HG03469 (cell line): ENCODE measurements around the gene EFCAB7.

Experiments used
- ATAC-seq: cut with Tn5 transposase; IDR thresholded peaks from one replicate; pipeline ENCODE4 v1.9.1; 2021; ENCODE audit warnings: mild to moderate bottlenecking, moderate library complexity, moderate number of reproducible peaks; ENCODE audit not compliant: unreplicated experiment

Gene EFCAB7

GRCh38 chr1:63601061-63601460, 77.7 kb downstream of the EFCAB7 start:
- no peak for ATAC-seq

DNA sequence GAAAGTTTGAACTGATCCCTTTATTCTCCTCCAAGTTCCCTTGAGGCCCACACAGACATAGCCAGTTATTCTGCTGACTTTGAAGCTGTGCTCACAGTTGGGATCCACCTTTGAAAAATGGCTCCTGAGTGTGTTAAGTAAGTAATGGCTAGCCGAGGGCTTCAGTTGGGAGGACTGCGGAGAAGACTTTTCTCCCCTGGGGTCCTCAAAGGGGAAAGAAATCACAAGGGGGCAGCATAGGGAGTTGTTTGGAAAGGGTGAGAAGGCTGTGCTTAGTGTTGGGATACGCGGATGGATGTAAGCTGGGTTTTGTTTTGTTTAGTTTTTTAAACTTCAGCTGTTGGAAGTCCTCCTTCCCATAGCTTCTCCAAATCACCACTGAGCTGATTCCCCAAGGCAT, 78.1 kb downstream of the EFCAB7 start:
- ATAC-seq, result no peak

DNA sequence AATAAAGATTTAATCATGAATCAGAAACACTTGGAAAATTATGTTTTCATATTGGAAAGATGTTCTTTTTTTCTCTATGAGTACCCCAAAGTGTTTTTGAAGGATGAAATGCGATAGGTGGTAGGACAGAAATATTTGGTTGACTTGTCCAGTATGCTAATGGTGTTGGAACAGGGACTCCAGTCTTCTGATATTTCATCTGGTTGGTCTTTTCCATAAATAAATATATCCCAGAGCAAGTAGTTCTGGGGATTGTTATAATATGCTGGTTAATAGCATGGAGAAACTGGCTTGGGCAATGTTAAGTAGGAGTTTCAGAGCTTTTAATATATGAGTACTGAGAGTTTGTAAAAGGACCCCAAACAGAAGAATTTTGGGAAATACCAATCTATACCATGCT, 78.6 kb downstream of the EFCAB7 start:
- ATAC-seq, result no peak

DNA sequence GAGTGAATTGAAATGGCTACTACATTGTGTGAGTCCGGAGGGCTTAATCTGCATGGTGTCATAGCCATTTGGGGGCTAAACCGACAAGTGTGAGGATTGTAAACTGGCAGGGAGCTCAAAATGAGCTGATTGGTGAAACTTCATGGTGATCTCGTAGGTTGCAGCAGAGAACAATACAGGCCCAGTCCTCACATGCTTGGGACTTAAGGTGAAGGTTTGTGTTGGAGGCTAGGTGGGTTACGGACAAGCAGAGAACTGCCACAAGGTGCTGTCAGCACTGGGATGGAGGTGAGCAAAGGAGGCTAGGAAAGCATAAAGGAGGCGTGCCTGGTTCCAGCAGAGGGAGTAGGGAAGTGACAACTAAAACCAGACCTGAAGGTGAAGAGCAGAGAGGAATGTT, 79.3 kb downstream of the EFCAB7 start:
- ATAC-seq, result no peak

- no peak for ATAC-seq
Measured at GRCh38 chr1:63603810-63604209, 80.5 kb downstream of the EFCAB7 start.

DNA sequence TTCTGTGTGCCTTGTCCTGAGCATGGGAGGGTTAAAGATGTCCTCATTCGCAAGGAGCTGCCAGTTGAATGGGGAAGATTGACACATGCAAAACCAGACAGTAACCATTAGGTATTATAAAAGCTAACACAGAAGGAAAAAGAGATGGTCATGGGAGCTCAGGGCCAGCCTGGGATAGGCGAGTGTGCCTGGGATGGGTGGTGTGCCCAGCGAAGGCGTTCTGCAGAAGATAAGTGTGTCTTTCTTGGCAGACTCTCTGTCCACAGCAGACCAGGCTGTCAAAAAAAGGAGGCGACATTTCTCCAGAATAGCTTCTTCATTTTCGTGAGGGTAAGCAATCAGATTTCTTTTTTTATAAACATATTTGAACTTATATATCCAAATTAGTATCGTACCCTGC, 84.0 kb downstream of the EFCAB7 start:
- ATAC-seq, result no peak

DNA sequence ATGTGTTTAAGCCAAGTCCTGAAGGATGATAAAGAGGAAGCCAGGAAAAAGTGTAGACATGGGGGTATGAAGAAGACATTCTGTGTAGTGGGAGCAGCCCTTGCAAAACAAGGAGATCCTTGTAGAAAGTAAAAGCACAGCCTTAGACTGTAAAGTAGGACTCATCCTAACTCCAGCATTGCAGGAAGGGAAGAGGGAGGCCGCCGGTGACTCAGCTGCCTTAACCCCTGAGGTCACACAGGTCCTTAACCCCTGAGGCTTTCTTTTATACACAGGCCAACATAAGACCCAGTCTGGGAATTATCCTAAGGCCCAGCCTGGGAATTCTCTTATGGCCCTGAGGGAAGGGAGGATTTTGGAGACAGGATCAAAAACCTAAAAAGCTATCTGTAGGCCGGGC, 87.9 kb downstream of the EFCAB7 start:
- ATAC-seq, result no peak

DNA sequence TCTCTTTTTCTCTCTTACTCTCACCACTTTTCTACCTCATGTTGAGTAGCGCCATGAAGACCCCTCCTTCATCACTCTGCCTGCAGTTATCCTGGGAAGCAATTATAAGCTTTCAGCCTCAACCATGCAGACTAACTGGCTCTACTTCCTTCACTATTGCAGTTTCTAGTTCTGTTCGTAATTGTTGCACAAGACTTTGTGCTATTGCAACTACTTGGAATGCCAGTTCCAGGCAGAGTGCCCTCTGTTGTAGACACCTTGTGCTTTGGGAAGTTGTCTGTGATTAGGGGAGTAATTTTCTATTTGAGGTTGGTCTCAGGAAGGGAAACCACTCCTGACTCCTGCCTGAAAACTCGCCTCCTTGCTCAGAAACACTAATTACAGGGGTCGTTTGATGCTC, 89.2 kb downstream of the EFCAB7 start:
- no peak for ATAC-seq

DNA sequence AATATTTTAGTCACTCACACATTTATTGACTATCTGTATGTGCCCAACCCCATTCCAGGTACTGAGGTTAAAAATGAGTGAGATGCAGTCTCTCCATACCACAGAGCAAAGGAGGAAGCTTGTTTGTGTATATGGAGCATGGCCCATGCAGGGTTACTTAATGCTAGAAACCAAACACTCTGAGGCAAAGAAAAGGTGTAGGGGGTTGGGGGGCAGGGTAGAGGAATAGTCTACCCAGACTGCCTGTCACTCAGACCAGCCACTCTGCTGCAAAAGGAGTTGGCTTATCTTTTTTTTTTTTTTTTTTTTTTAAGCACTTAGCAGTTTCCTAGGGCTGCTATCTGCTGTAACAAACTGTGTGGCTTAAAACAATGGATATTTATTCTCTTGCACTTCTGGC, 89.6 kb downstream of the EFCAB7 start:
- ATAC-seq, result no peak

GRCh38 chr1:63615768-63616420, 92.6 kb downstream of the EFCAB7 start:
- peak; percentile 50 for ATAC-seq

DNA sequence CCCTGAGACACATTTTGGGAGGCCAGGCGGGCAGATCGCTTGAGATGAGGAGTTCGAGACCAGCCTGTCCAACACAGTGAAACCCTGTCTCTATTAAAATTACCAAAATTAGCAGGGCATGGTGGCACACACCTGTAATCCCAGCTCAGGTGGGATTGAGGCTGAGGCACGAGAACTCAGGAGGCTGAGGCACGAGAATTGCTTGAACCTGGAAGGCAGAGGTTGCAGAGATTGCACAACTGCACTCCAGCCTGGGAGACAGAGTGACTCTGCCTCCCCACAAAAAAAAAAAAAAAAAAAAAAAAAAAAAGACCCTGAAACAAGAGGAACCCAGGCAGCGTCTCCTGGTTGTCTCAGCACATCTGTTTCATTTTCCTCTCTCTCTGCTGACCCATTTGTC, 94.1 kb downstream of the EFCAB7 start:
- no peak for ATAC-seq

DNA sequence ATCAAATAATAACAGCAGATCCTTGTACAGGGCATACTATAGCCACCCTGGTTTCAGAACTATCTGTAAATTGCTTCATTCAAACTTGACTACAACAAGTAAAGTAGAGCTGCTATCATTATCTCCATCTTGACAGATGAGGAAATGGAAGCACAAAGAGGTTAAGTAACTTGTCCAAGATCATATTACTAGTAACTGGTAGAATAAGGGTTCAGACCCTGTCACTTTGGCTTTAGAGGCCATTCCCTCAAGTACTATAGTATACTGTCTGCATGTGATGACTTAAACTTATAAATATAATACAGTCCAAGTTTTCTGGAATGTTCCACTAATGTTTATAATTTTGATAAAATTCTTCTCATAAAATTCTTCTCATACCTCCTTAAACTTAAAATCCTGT, 94.7 kb downstream of the EFCAB7 start:
- ATAC-seq, result no peak

DNA sequence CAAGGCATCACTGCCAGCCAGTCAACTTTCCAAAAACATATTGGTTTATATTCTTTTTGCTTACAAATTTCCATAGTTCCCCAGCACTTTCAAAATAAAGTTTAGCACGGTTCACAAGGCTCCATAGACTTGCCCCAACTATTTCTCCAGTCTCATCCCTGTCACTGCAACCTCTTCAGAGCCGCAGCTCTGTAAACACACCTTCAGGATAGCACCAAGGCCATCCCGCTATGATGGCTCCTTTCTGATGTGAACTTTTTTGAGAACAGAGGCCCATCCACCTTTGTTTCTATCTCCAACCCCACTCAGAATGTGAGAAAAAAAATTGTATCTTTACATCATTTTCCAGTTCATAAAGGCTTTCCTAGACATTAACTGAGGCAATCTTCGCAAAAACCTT, 96.2 kb downstream of the EFCAB7 start:
- no peak for ATAC-seq

GRCh38 chr1:63620671-63621070, 97.3 kb downstream of the EFCAB7 start:
- no peak for ATAC-seq

GRCh38 chr1:63621075-63621474, 97.8 kb downstream of the EFCAB7 start:
- ATAC-seq, result no peak

DNA sequence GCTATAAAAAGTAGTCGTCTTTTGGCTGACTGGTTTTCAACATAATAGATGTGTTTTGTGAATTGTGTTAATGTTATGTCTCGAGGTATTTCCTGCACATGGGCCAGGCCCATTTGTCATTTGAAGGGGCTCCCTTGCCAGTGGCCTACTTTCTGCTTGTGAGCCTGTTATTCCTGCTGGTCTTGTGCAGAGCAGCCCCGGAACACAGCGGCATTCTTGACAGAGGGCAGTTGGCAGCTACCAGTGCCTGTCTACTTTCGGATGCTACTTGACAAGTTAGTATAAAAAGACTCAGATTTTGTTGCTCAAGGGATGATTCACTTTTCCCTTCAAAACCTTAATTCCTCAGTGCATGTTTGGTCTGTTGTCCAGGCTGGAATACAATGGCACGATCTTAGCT, 98.4 kb downstream of the EFCAB7 start:
- no peak for ATAC-seq
